Endothelial cell of umbilical vein (primary cell): Measurements from ENCODE around the gene TFF3.

ENCODE experiments used
- CTCF ChIP-seq, 2 donors: IDR thresholded peaks; 1 replicate in 1 of 2; 2 replicates in 1 of 2; pipeline ENCODE4 v1.5.1; 2011; ENCODE audit warnings: low read length in 2 of 2, mild to moderate bottlenecking in 2 of 2, moderate library complexity in 2 of 2, control low read depth in 1 of 2, inconsistent platforms in 1 of 2, low read depth in 1 of 2; ENCODE audit not compliant: insufficient read depth in 1 of 2; ENCODE audit errors: extremely low read depth in 1 of 2
- EZH2 ChIP-seq: IDR thresholded peaks from 2 replicates; pipeline ENCODE4 v1.6.1; 2012; ENCODE audit warnings: borderline replicate concordance, low read depth, mild to moderate bottlenecking, moderate library complexity, low read length, inconsistent platforms; ENCODE audit not compliant: severe bottlenecking
- GATA2 ChIP-seq: IDR thresholded peaks from 2 replicates; pipeline ENCODE4 v1.7.0; 2011; ENCODE audit warnings: low read depth, mild to moderate bottlenecking, moderate library complexity, mixed read lengths, low read length; ENCODE audit not compliant: insufficient read length, insufficient read depth
- MYC ChIP-seq: IDR thresholded peaks from one replicate; pipeline ENCODE4 v1.6.1; 2011; ENCODE audit warnings: mild to moderate bottlenecking, low read depth, low read length

- TF ChIP-seq EZH2 (no peak), CTCF (IDR thresholded peaks at IDR 0.05; ENCODE audit: extremely low read depth in 1 of 2, insufficient read depth in 1 of 2, low read depth in 1 of 2, low read length in 2 of 2) (no peak), MYC (no peak), GATA2 (no peak)
Measured at GRCh38 chr21:42351626-42352440, 36.6 kb upstream of the TFF3 start.
